GM20431 (cell line): Measurements from ENCODE around the gene SFI1.

Source experiments
- in situ Hi-C: fragments of 300-500 bp; cut with MseI, MboI; formaldehyde crosslinking; loops from one replicate; pipeline ENCODE4 v1.15.0; 2020; ENCODE audit warnings: low sequenced_read_pairs; ENCODE audit not compliant: unreplicated experiment

Gene SFI1

DNA sequence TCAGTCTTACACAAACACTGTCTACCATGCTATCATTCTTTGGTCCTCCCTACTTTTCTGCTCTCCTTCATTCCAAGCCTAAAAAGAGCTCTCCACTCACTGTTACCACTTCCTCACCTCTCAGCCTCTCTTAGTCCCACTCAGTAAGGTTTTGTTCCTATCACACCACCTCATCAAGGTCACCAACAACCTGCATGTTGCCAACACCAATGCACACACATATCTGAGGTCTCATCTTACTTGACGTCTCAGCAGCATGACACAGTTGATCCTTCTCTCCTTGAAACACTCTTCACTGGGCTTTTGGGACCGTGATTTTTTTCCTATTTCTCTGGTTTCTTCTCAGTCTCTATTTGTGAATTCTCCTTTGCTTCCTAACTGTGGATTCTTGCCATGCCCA lies 157.6 kb downstream of the SFI1 start:
- in situ Hi-C loops, result loop anchor here (25.0 kb wide), 1 partner anchor 308 kb away; no protein-coding TSS in a partner anchor

- in situ Hi-C loops, result loop anchor here (25.0 kb wide), 1 partner anchor 308 kb away; no protein-coding TSS in a partner anchor
These were observed 158.1 kb downstream of the SFI1 start for GRCh38 chr22:31654408-31654807.

DNA sequence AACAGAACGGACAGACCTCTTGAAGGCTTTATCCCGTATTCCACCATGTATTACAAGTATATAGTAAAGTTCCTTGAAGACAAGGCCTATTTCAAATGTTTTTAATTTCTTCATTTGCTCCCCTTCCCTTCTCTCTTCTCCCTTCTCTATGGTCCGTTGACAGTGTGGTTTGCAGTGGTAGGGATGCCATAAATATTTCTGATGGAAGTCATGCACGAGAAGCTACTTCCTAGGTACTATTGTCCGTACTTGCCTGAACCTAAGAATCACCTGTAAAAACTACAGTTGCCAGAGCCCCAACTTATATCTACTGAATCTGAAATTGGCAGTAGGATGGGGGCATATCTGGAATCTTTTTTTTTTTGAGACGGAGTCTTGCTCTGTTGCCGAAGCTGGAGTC lies 162.9 kb downstream of the SFI1 start:
- in situ Hi-C loops, result loop anchor here (25.0 kb wide), 1 partner anchor 303 kb away; no protein-coding TSS in a partner anchor

- in situ Hi-C loops, result loop anchor here (25.0 kb wide), 1 partner anchor 301 kb away; no protein-coding TSS in a partner anchor
These were observed 164.6 kb downstream of the SFI1 start for GRCh38 chr22:31660860-31661341.

DNA sequence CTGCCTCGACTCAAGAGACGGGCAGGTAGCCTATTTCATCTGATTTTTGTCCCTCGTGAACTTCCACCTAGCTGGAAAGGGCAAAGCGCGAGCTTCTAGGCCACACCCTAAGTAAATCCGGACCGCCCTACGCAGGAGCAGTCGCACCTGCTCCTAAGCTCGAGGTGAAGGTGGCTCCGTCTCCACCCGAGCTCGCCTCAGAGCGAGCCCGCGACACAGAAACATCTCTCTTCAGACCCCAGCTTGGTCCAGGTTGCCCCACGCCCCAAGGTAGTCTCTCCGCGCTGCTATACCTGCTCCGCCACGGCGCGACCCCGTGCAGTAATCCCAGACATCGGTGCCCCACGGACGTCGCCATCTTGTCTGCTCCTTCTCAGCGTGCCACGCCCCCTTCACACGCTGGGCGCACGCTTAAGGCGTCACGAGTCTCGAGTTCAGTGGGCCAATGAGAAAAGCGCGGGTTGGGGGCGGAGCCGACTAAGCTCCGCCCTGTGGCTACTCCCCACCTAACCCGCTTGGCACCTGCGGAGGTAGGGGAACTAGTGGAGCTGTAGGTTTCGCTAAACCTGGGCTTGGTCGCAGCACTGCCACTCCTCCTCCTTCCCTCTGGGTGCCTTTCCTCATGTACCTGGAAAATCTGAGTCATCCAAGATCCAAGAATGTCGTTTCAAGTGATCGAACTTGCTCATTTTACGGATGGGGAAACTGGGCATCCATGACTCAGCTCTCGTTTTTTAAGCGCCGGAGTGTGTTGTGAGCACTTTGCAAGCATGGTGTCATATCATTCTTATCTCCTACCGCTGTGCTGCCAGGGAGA lies 165.7 kb downstream of the SFI1 start, which contains the start of gene PISD:
TSS of gene PISD (minus strand) at position 365 of the 817 bp plus-strand sequence. CDS start at position 358, 7 bp downstream.
- in situ Hi-C loops, result loop anchor here (25.0 kb wide), 1 partner anchor 300 kb away; no protein-coding TSS in a partner anchor

GRCh38 chr22:31662668-31663037 lies 166.3 kb downstream of the SFI1 start:
- in situ Hi-C loops, result loop anchor here (25.0 kb wide), 1 partner anchor 300 kb away; no protein-coding TSS in a partner anchor
